AG09309 (cell line): ENCODE measurements around the gene MBNL3.

ENCODE experiments used
- DNase-seq: peaks from one replicate; pipeline ENCODE4 v3.0.0-alpha.2; 2010; ENCODE audit warnings: low read depth
- H3K4me3 ChIP-seq: 2 replicates; pipeline ENCODE4 v1.5.1; 2011; ENCODE audit warnings: mild to moderate bottlenecking, low read depth, low read length, moderate library complexity; ENCODE audit not compliant: control insufficient read depth
- TF ChIP-seq, protein P1 (sequence below): IDR thresholded peaks from 2 replicates; pipeline ENCODE4 v1.5.1; 2011; ENCODE audit warnings: mild to moderate bottlenecking, low read depth, low read length, inconsistent platforms; ENCODE audit not compliant: insufficient read depth, control insufficient read depth; ENCODE audit errors: missing control alignments

MBNL3 gene

DNA sequence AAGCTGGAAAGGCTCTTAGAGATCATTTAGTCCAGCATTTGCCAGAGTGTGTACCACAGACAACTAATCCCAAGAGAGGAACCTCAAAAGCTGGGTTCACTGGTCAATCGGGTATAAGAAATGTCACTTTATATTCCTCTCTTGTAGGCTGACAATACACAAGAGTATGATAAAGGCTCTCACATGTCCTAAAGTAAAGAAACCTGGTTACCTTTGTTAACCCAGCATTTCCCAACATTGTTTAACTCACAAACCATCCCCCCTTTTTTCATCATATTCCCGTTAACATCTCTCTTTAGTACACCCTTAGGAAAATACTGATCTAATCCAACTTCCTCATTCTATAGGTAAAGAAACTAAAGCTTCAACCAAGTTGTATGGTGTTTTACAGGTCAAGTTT, 74.4 kb downstream of the MBNL3 start:
- TF ChIP-seq, protein P1, sequence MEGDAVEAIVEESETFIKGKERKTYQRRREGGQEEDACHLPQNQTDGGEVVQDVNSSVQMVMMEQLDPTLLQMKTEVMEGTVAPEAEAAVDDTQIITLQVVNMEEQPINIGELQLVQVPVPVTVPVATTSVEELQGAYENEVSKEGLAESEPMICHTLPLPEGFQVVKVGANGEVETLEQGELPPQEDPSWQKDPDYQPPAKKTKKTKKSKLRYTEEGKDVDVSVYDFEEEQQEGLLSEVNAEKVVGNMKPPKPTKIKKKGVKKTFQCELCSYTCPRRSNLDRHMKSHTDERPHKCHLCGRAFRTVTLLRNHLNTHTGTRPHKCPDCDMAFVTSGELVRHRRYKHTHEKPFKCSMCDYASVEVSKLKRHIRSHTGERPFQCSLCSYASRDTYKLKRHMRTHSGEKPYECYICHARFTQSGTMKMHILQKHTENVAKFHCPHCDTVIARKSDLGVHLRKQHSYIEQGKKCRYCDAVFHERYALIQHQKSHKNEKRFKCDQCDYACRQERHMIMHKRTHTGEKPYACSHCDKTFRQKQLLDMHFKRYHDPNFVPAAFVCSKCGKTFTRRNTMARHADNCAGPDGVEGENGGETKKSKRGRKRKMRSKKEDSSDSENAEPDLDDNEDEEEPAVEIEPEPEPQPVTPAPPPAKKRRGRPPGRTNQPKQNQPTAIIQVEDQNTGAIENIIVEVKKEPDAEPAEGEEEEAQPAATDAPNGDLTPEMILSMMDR: no peak
- no peak for DNase-seq
- H3K4me3 ChIP-seq: no peak overlapping the region

DNA sequence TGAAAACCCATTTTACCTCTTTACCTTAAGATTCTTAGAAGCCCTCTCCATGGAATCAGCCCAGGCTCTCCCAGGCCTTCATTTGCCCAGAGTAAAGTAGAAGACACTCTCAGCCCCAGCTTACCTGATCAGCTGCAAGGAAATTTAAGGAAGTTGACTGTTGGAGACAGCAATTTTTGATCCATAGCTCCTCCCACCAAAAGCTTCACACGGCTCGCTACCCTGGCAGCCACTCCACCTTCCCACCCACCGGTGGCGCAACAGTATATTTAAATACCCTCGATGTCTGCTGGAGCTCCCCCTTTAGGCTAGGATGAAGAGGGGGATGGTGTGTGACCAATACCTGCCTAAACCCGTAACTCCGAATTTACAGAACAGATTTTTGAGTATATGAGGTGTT, 75.4 kb downstream of the MBNL3 start:
- no peak overlapping the region for H3K4me3 ChIP-seq
- DNase-seq: no peak
- TF ChIP-seq, protein P1: no peak

DNA sequence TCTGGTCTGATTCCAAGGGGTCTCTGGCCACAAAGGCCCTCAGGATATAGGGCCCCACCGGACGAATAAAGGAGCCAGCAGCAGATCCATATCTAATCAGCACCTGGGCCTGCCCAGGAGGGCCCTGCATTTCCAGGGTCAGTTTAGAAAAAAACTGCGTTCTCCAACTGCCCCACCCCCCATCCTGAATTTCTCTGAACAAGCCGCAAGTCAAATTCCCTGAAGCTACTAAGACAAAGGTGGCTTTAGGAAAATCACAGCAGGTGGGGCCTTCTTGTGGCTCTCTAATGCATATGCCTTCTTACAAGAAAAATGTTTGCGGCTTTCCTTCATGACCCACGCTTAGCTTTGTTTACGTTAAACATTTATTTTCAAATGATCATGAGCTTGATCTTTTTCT, 76.6 kb downstream of the MBNL3 start:
- no peak for DNase-seq
- TF ChIP-seq, protein P1: no peak
- H3K4me3 ChIP-seq: no peak overlapping the region

DNA sequence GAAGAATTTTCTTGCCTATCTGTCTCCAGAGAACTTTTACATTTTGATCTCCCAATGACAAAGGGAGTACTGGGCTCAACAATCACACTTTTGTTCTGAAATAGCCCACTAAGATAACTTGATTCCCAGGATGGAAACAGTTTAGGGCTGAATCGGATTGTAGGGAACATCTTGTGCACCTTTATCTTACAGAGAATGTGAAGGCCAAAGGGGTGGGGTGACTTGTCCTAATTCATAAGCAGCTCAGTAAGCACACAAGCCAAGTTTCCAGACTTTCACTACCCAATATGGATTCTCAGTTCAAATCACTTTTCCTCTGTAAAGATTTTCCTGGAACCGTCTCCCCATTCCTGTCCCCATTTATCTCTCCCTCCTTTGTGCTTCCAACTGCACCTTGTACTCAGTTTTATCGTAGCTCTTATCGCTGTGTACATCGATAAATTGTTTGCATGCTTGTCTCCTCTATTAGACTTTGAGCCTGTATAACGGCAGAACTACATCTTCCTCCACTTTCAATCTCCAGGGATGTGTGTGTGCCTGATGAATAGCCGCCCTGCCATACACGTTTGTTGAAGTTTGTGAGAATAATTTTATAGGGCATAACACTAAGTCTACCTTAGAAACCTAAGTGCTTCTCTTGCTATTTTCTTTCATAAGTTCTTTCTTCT, 77.4 kb downstream of the MBNL3 start:
- no peak overlapping the region for H3K4me3 ChIP-seq
- TF ChIP-seq, protein P1: no peak
- no peak for DNase-seq

DNA sequence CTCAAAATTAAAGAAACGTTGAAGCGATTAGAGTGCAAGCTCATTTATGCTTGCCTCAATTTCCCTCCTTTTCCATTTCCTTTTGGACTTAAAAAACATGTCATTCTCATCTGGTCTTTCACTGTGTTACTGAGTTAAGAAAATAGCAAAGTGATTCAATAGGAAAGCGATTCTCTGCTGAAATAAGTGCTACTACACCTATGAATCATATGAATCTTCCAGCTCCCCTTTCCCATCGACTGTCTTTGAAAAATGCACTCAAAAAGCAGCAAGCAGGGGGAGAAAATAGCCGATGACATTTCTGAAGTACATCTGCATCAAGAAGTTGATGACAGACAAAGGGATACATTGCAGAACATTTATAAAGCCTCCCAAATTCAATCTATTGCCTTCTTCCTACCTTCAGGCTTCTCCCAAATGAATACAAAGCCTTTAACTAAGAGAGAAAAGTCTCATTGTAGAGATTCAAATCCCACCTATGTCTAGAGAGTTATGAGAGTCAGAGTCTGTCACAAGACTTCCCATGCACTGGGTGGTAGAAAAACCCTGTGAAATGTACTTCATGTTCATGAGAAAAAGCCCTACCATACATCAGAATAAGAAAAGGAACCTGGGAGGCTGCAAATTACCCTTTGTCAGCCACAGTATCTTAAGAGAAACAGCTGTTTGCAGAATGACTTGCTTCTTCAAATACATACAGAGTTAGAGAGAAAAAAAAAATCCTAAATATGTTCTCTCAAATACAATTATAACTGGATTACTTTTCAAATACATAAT, 78.9 kb downstream of the MBNL3 start:
- H3K4me3 ChIP-seq: no peak overlapping the region
- TF ChIP-seq, protein P1: no peak
- no peak for DNase-seq

DNA sequence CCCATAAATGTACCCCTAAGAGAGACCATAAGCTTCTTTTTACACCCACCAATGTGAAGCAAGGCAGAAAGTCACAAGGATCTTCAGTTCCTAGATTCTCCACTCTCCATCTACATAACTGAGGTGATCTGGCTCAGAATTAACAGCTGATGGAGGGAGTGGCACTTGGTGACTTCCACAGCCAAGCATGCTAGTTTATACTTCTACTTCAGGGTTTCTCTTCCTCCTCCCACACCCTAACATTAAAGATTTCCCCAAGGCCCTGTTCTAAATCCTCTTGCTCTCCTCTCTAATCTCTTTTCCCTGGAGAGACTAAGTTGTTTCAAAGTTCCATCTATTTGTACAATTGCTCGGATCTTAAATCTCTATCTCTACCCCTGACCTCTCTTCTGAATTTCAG, 81.1 kb downstream of the MBNL3 start:
- TF ChIP-seq, protein P1: no peak
- no peak for DNase-seq
- H3K4me3 ChIP-seq: no peak overlapping the region

DNA sequence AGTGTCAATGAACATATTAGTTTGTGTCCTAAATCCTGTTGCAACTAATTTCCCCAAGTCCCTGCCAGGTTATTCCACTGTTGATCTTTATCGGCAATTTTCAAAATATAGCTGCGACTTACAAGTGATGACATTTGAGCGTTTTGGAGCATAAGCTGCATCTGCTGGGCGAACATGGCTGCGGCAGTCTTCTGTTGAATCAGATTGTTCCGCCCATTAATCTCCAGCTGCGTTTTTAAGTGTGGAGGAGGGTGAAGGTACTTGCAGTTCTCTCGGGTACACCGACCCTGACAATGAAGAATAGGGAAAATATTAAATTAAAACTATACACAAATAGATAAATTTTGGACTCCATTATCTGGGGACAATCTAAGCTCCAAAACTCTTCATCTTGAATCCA, 82.7 kb downstream of the MBNL3 start:
- no peak overlapping the region for H3K4me3 ChIP-seq
- TF ChIP-seq, protein P1: no peak
- DNase-seq: no peak
